ENCODE measurements around the gene ADGRB3. TPM values are rescaled to one million over a fixed set of nuclear protein-coding genes. Genes with fewer than 3 reads are reported as not detected.
"Not testable (repeated sequence)": the region's sequence is repeated elsewhere in the genome, so short reads cannot be mapped to it uniquely, and the experiment has no call there.

ADGRB3 gene
- total and polyA plus RNA-seq, 10 donors: 0.09 to 4.1 (median 1.1) TPM

- H3K9me3 ChIP-seq: peaks cover 0 to 8% (median 0%) of the 10 kb centered on the region in 8 donors
- H3K27me3 ChIP-seq (replicated peaks in 1 of 7): no peaks in the 10 kb centered on the region
- TF ChIP-seq POLR2A (IDR thresholded peaks at IDR 0.05): no peak
- TF ChIP-seq POLR2AphosphoS5 (IDR thresholded peaks at IDR 0.05): no peak
- TF ChIP-seq CTCF (IDR thresholded peaks at IDR 0.05 in 8 of 11, conservative IDR thresholded peaks at IDR 0.05 in 3 of 11): no peak
- H3K4me3 ChIP-seq: no peak overlapping the region
- no peak overlapping the region for H3K27ac ChIP-seq
- intact Hi-C loops (cut with DNase I; ENCODE audit: low total_unique reads): no loop called here
- H3K36me3 ChIP-seq: no peaks in the 10 kb centered on the region
- H3K4me1 ChIP-seq: no peaks in the 10 kb centered on the region
- 80 to 86% (median 84%) methylated on average over 7 of the region's 7 CpGs for WGBS, 5 donors
- DNase-seq: no peak
Observed at GRCh38 chr6:69284176-69284730, 649.2 kb downstream of the ADGRB3 start.

GRCh38 chr6:69285054-69285453 is 650.0 kb downstream of the ADGRB3 start:
- Histone ChIP-seq H3K27me3 (replicated peaks in 1 of 7) (no peaks in the 10 kb centered on the region), H3K4me3 (no peak overlapping the region), H3K36me3 (no peaks in the 10 kb centered on the region), H3K4me1 (no peaks in the 10 kb centered on the region), H3K9me3 (peaks cover 0 to 8% (median 0%) of the 10 kb centered on the region in 8 donors), H3K27ac (no peak overlapping the region)
- TF ChIP-seq POLR2A (IDR thresholded peaks at IDR 0.05): no peak
- TF ChIP-seq POLR2AphosphoS5 (IDR thresholded peaks at IDR 0.05): no peak
- TF ChIP-seq CTCF (IDR thresholded peaks at IDR 0.05 in 8 of 11, conservative IDR thresholded peaks at IDR 0.05 in 3 of 11): no peak
- 55 to 74% (median 73%) methylated on average over 2 of the region's 2 CpGs for WGBS, 5 donors
- DNase-seq: no peak
- intact Hi-C loops (cut with DNase I; ENCODE audit: low total_unique reads): no loop called here

DNA sequence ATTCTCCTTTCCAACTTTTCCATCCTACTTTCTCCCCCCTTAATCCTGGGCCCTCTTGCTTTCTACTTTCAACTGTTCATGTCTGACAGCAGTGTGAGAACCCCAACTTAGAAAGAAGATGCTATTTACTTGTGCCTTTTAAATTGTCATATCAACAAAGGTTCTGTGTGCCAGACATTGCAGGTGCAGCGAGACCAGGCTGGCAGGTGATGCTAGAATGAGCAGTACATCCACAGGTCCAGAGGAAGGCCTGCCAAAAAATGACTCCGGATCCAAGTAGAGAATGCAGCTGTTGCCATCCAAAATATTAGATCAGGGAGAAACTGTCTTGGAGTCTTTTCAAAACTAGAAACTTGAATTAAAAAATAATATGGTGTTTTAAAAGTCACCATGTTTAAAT is 651.2 kb downstream of the ADGRB3 start:
- peaks cover 0 to 8% (median 0%) of the 10 kb centered on the region in 8 donors for H3K9me3 ChIP-seq
- TF ChIP-seq POLR2AphosphoS5 (IDR thresholded peaks at IDR 0.05): no peak
- TF ChIP-seq POLR2A (IDR thresholded peaks at IDR 0.05): no peak
- no peak for TF ChIP-seq CTCF (IDR thresholded peaks at IDR 0.05 in 8 of 11, conservative IDR thresholded peaks at IDR 0.05 in 3 of 11)
- no peaks in the 10 kb centered on the region for H3K4me1 ChIP-seq
- WGBS, 5 donors: 71 to 91% (median 82%) methylated on average over 2 of the region's 2 CpGs
- DNase-seq: no peak
- no peak overlapping the region for H3K27ac ChIP-seq
- H3K36me3 ChIP-seq: no peaks in the 10 kb centered on the region
- intact Hi-C loops (cut with DNase I; ENCODE audit: low total_unique reads): no loop called here
- no peak overlapping the region for H3K4me3 ChIP-seq
- H3K27me3 ChIP-seq (replicated peaks in 1 of 7): no peaks in the 10 kb centered on the region

GRCh38 chr6:69288198-69288597 is 653.1 kb downstream of the ADGRB3 start:
- WGBS, 5 donors: 89 to 95% (median 91%) methylated on average over 5 of the region's 5 CpGs
- H3K27ac ChIP-seq; H3K27me3 ChIP-seq (replicated peaks in 1 of 7); H3K4me3 ChIP-seq; DNase-seq; H3K9me3 ChIP-seq; intact Hi-C loops (cut with DNase I; ENCODE audit: low total_unique reads); H3K36me3 ChIP-seq; H3K4me1 ChIP-seq: not testable (repeated sequence)

Data from spleen (tissue), 11 donors.